ENCODE data around the gene KNTC1.

- TF ChIP-seq POLR2A (IDR thresholded peaks at IDR 0.05) (no peak), POLR2AphosphoS5 (IDR thresholded peaks at IDR 0.05) (no peak)
- TF ChIP-seq, protein P1, sequence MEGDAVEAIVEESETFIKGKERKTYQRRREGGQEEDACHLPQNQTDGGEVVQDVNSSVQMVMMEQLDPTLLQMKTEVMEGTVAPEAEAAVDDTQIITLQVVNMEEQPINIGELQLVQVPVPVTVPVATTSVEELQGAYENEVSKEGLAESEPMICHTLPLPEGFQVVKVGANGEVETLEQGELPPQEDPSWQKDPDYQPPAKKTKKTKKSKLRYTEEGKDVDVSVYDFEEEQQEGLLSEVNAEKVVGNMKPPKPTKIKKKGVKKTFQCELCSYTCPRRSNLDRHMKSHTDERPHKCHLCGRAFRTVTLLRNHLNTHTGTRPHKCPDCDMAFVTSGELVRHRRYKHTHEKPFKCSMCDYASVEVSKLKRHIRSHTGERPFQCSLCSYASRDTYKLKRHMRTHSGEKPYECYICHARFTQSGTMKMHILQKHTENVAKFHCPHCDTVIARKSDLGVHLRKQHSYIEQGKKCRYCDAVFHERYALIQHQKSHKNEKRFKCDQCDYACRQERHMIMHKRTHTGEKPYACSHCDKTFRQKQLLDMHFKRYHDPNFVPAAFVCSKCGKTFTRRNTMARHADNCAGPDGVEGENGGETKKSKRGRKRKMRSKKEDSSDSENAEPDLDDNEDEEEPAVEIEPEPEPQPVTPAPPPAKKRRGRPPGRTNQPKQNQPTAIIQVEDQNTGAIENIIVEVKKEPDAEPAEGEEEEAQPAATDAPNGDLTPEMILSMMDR (IDR thresholded peaks at IDR 0.05), result no peak
Measured at GRCh38 chr12:122516544-122517361, 10.3 kb upstream of the KNTC1 start.
